OCI-LY7 (cell line): ENCODE data around the gene NOL8. TPM values are rescaled to one million over a fixed set of nuclear protein-coding genes. Genes with fewer than 3 reads are reported as not detected.

Experiments used
- BruUV-seq: library from RNA; stranded (reverse); fragments of 400-500 nt; replicated peaks from 2 replicates; lab custom pipeline; 2021; lab: Mats Ljungman, UMichigan
- CTCF ChIA-PET: fragments of 300-600 bp; sonication (Branson Sonifier 250); formaldehyde crosslinking; loops from one replicate; lab custom pipeline; 2022; ENCODE audit warnings: antibody characterized with exemption; ENCODE audit not compliant: unreplicated experiment; lab: Charles Lee
- POLR2A ChIA-PET: fragments of 300-600 bp; sonication (Branson Sonifier 250); formaldehyde crosslinking; loops from one replicate; lab custom pipeline; 2022; ENCODE audit warnings: antibody characterized with exemption; lab: Charles Lee
- DNase-seq: peaks from one replicate; pipeline ENCODE4 v3.0.0-alpha.2; 2015; ENCODE audit warnings: low spot score
- H2AFZ ChIP-seq: fragments of 200-600 bp; sonication (generic), shearing (Covaris generic); 2 replicates; pipeline ENCODE4 v1.6.1; 2014; ENCODE audit warnings: mild to moderate bottlenecking, antibody characterized with exemption, low read length, moderate library complexity
- H3K27ac ChIP-seq: fragments of 200-600 bp; sonication (generic); 2 replicates; pipeline ENCODE4 v1.5.1; 2014; ENCODE audit warnings: mixed run types, low read depth, mild to moderate bottlenecking, moderate library complexity, low read length, inconsistent platforms; ENCODE audit not compliant: poor library complexity, severe bottlenecking
- H3K36me3 ChIP-seq: fragments of 200-600 bp; sonication (generic); 2 replicates; pipeline ENCODE4 v1.6.1; 2014; ENCODE audit warnings: mild to moderate bottlenecking, antibody characterized with exemption, low read length, moderate library complexity, mixed read lengths; ENCODE audit not compliant: insufficient read depth
- H3K4me1 ChIP-seq: fragments of 200-600 bp; sonication (generic); 2 replicates; pipeline ENCODE4 v1.5.1; 2014; ENCODE audit warnings: mild to moderate bottlenecking, low read length; ENCODE audit not compliant: insufficient read depth, poor library complexity, severe bottlenecking
- H3K4me2 ChIP-seq: fragments of 200-600 bp; sonication (generic); 2 replicates; pipeline ENCODE4 v1.6.1; 2014; ENCODE audit warnings: mild to moderate bottlenecking, low read length
- H3K4me3 ChIP-seq: fragments of 200-600 bp; sonication (generic); 2 replicates; pipeline ENCODE4 v1.5.1; 2014; ENCODE audit warnings: mild to moderate bottlenecking, low read depth, low read length; ENCODE audit not compliant: poor library complexity, severe bottlenecking
- H3K79me2 ChIP-seq: fragments of 200-600 bp; sonication (generic); 2 replicates; pipeline ENCODE4 v1.6.1; 2016; ENCODE audit warnings: low read depth, mild to moderate bottlenecking, low read length, moderate library complexity, mixed read lengths; ENCODE audit not compliant: insufficient read depth
- H3K9me2 ChIP-seq: fragments of 200-600 bp; sonication (generic); 2 replicates; pipeline ENCODE4 v1.6.1; 2016; ENCODE audit warnings: mild to moderate bottlenecking, low read length, mixed read lengths; ENCODE audit not compliant: insufficient read depth
- H3K9me3 ChIP-seq: fragments of 200-600 bp; sonication (generic); 2 replicates; pipeline ENCODE4 v1.6.1; 2014; ENCODE audit warnings: mild to moderate bottlenecking, mixed run types, low read length, mixed read lengths
- H4K20me1 ChIP-seq: fragments of 200-600 bp; sonication (generic); 2 replicates; pipeline ENCODE4 v1.6.1; 2014; ENCODE audit warnings: mild to moderate bottlenecking, antibody characterized with exemption, low read length, moderate library complexity, mixed read lengths; ENCODE audit not compliant: insufficient read depth
- EZH2phosphoT487 ChIP-seq: fragments of 200-600 bp; sonication (generic); IDR thresholded peaks from 2 replicates; pipeline ENCODE4 v1.6.1; 2018; ENCODE audit warnings: low read depth, borderline replicate concordance, mild to moderate bottlenecking, mixed run types, antibody characterized with exemption, low read length, moderate library complexity, mixed read lengths
- intact Hi-C: fragments of 100-400 bp; cut with micrococcal nuclease; formaldehyde crosslinking; loops from one replicate; pipeline ENCODE4 v1.10.0; 2022; ENCODE audit not compliant: unreplicated experiment
- total RNA-seq, 2 experiments: library from RNA; depleted of rRNA in 1 of 2; stranded (reverse); fragments of >200 nt in 1 of 2; shearing (Covaris generic) in 1 of 2; gene quantifications; 2 replicates each; pipeline ENCODE4 v1.2.3, GENCODE V29; 2014 to 2022
- TF ChIP-seq, protein P1 (sequence below): fragments of 200-600 bp; sonication (generic); conservative IDR thresholded peaks from 2 replicates; pipeline ENCODE4 v1.5.1; 2014; ENCODE audit warnings: mild to moderate bottlenecking, antibody characterized with exemption, low read length, moderate library complexity, mixed read lengths

Gene NOL8
- total RNA-seq, 2 experiments from 2014 or later: 29.3 to 63.6 TPM

GRCh38 chr9:92333282-92333634 is 8.1 kb upstream of the NOL8 start:
- H3K4me2 ChIP-seq: no peak overlapping the region
- no peak overlapping the region for H3K27ac ChIP-seq
- H3K9me2 ChIP-seq: no peaks in the 10 kb centered on the region
- no TSS peak for BruUV-seq
- peaks cover 3% of the 10 kb centered on the region for H3K4me1 ChIP-seq
- ChIA-PET POLR2A (interaction anchor here (0.6 to 0.8 kb wide), 6 partner anchors 18 to 1115 kb away, joined by 3 to 5 read pairs (median 4); no protein-coding TSS in a partner anchor), CTCF (no interaction called here)
- H3K4me3 ChIP-seq: no peak overlapping the region
- intact Hi-C loops: no loop called here
- H4K20me1 ChIP-seq: no peaks in the 10 kb centered on the region
- DNase-seq: no peak
- H3K79me2 ChIP-seq: peaks cover 13% of the 10 kb centered on the region; the same call in 1 of the 2 replicates
- no peaks in the 10 kb centered on the region for H3K9me3 ChIP-seq
- no peak overlapping the region for H2AFZ ChIP-seq
- TF ChIP-seq, protein P1, sequence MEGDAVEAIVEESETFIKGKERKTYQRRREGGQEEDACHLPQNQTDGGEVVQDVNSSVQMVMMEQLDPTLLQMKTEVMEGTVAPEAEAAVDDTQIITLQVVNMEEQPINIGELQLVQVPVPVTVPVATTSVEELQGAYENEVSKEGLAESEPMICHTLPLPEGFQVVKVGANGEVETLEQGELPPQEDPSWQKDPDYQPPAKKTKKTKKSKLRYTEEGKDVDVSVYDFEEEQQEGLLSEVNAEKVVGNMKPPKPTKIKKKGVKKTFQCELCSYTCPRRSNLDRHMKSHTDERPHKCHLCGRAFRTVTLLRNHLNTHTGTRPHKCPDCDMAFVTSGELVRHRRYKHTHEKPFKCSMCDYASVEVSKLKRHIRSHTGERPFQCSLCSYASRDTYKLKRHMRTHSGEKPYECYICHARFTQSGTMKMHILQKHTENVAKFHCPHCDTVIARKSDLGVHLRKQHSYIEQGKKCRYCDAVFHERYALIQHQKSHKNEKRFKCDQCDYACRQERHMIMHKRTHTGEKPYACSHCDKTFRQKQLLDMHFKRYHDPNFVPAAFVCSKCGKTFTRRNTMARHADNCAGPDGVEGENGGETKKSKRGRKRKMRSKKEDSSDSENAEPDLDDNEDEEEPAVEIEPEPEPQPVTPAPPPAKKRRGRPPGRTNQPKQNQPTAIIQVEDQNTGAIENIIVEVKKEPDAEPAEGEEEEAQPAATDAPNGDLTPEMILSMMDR: no peak
- TF ChIP-seq EZH2phosphoT487: no peak
- H3K36me3 ChIP-seq: peaks cover 61% of the 10 kb centered on the region

GRCh38 chr9:92332577-92333281 is 7.6 kb upstream of the NOL8 start:
- no peak for TF ChIP-seq EZH2phosphoT487
- TF ChIP-seq, protein P1: no peak
- no peak overlapping the region for H3K4me3 ChIP-seq
- H3K36me3 ChIP-seq: peaks cover 56% of the 10 kb centered on the region
- ChIA-PET POLR2A (interaction anchor here (0.6 kb wide), 1 partner anchor 1447 kb away, joined by 4 read pairs; no protein-coding TSS in a partner anchor), CTCF (no interaction called here)
- peaks cover 8% of the 10 kb centered on the region for H3K4me1 ChIP-seq
- no peak overlapping the region for H3K27ac ChIP-seq
- H3K9me2 ChIP-seq: no peaks in the 10 kb centered on the region
- H2AFZ ChIP-seq: no peak overlapping the region
- H3K9me3 ChIP-seq: no peaks in the 10 kb centered on the region
- no peak for DNase-seq
- intact Hi-C loops: no loop called here
- no peaks in the 10 kb centered on the region for H4K20me1 ChIP-seq
- H3K4me2 ChIP-seq: no peak overlapping the region
- peaks cover 18% of the 10 kb centered on the region; the same call in 1 of the 2 replicates for H3K79me2 ChIP-seq
- BruUV-seq: no TSS peak

DNA sequence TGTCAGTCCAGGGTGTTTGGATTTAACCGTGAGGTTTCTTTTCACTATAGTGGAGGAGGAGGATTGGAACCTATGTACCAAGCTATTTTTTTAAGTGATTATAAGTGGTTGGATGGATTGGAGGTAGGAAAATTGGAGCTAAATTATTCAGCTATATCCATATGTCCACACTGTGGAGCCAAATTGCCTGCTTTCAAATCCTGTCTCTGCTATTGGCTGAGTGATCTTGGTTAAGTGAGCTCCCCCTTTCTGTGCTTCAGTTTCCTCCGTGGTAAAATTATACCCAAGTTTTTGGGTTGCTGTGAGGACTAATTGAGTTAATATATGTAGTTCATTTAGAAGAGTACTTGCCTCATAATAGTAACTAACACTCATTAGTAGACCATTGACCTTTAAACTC is 3.1 kb upstream of the NOL8 start:
- H3K9me3 ChIP-seq: no peaks in the 10 kb centered on the region
- CTCF ChIA-PET: no interaction called here
- H3K4me2 ChIP-seq: peak overlapping the region; percentile 84
- no peaks in the 10 kb centered on the region for H3K9me2 ChIP-seq
- no peak for TF ChIP-seq EZH2phosphoT487
- TF ChIP-seq, protein P1: peak; percentile 47
- intact Hi-C loops: loop anchor here (10.0 kb wide), 1 partner anchor 193 kb away; no protein-coding TSS in a partner anchor
- H3K36me3 ChIP-seq: peaks cover 14% of the 10 kb centered on the region; the same call in 1 of the 2 replicates
- no peaks in the 10 kb centered on the region for H4K20me1 ChIP-seq
- no peak overlapping the region for H3K27ac ChIP-seq
- no peak overlapping the region for H2AFZ ChIP-seq
- POLR2A ChIA-PET: no interaction called here
- peaks cover 29% of the 10 kb centered on the region for H3K4me1 ChIP-seq
- no TSS peak for BruUV-seq
- H3K79me2 ChIP-seq: peaks cover 55% of the 10 kb centered on the region
- H3K4me3 ChIP-seq: no peak overlapping the region
- DNase-seq: peak; percentile 19
